Hepatocyte (in vitro differentiated cells): ENCODE data around the gene CTSW.

Experiments used
- CTCF ChIP-seq: fragments of 200-600 bp; sonication (generic); IDR thresholded peaks from 2 replicates; pipeline ENCODE4 v1.5.1; 2016; ENCODE audit warnings: antibody characterized with exemption, mild to moderate bottlenecking; ENCODE audit not compliant: poor library complexity
- EZH2phosphoT487 ChIP-seq: fragments of 200-600 bp; sonication (generic); IDR thresholded peaks from one replicate; pipeline ENCODE4 v1.6.1; 2018; ENCODE audit warnings: antibody characterized with exemption, mild to moderate bottlenecking, low read depth, moderate library complexity; ENCODE audit not compliant: unreplicated experiment, severe bottlenecking

GRCh38 chr11:65861165-65861505 lies 18.5 kb upstream of the CTSW start:
- TF ChIP-seq CTCF (no peak), EZH2phosphoT487 (no peak)
